GM19467 (cell line): ENCODE data around the gene MFAP2.
A peak's percentile ranks its signal among the peaks of the same experiment; 100 is the strongest.
"Not testable (repeated sequence)": the region's sequence is repeated elsewhere in the genome, so short reads cannot be mapped to it uniquely, and the experiment has no call there.

Experiments
- ATAC-seq: cut with Tn5 transposase; IDR thresholded peaks from one replicate; pipeline ENCODE4 v1.9.1; 2021; ENCODE audit warnings: mild to moderate bottlenecking, moderate library complexity; ENCODE audit not compliant: unreplicated experiment

Gene MFAP2

GRCh38 chr1:16965486-16966067 is 14.8 kb downstream of the MFAP2 start:
- ATAC-seq, result no peak

- not testable (repeated sequence) for ATAC-seq
Observed at GRCh38 chr1:16964169-16964568, 16.3 kb downstream of the MFAP2 start.

GRCh38 chr1:16961297-16962133 is 18.9 kb downstream of the MFAP2 start:
- ATAC-seq, result no peak

GRCh38 chr1:16960560-16961296 is 19.7 kb downstream of the MFAP2 start:
- ATAC-seq, result peak; percentile 76

GRCh38 chr1:16958475-16958874 is 21.9 kb downstream of the MFAP2 start:
- ATAC-seq, result no peak

GRCh38 chr1:16957731-16958130 is 22.7 kb downstream of the MFAP2 start:
- no peak for ATAC-seq

GRCh38 chr1:16956775-16957174 is 23.6 kb downstream of the MFAP2 start:
- ATAC-seq, result no peak

GRCh38 chr1:16955186-16955585 is 25.2 kb downstream of the MFAP2 start:
- ATAC-seq, result no peak

- ATAC-seq, result no peak
Observed at GRCh38 chr1:16954579-16954978, 25.8 kb downstream of the MFAP2 start.

GRCh38 chr1:16952376-16952775 is 28.0 kb downstream of the MFAP2 start:
- ATAC-seq, result not testable (repeated sequence)

GRCh38 chr1:16949026-16949425 is 31.4 kb downstream of the MFAP2 start:
- ATAC-seq, result not testable (repeated sequence)

- ATAC-seq, result not testable (repeated sequence)
Observed at GRCh38 chr1:16948282-16948891, 32.0 kb downstream of the MFAP2 start.

- ATAC-seq, result no peak
Observed at GRCh38 chr1:16946646-16947045, 33.8 kb downstream of the MFAP2 start.

GRCh38 chr1:16946185-16946584 is 34.2 kb downstream of the MFAP2 start:
- ATAC-seq, result not testable (repeated sequence)

- ATAC-seq, result not testable (repeated sequence)
Observed at GRCh38 chr1:16945512-16945911, 34.9 kb downstream of the MFAP2 start.

- ATAC-seq, result no peak
Observed at GRCh38 chr1:16944038-16944437, 36.4 kb downstream of the MFAP2 start.

- not testable (repeated sequence) for ATAC-seq
Observed at GRCh38 chr1:16939386-16940180, 40.8 kb downstream of the MFAP2 start.

GRCh38 chr1:16938351-16939321 is 41.8 kb downstream of the MFAP2 start:
- ATAC-seq, result no peak

- not testable (repeated sequence) for ATAC-seq
Observed at GRCh38 chr1:16936580-16936979, 43.8 kb downstream of the MFAP2 start.
